ENCODE results near the gene GDF3.

GRCh38 chr12:7711133-7711532 is 15.6 kb upstream of the GDF3 start, which contains the start of gene DPPA3:
- TF ChIP-seq CTCF (CRISPR knock-in tag; IDR thresholded peaks at IDR 0.05) (no peak), FOSL2 (CRISPR knock-in tag; IDR thresholded peaks at IDR 0.05) (no peak), ZBTB7A (CRISPR knock-in tag; IDR thresholded peaks at IDR 0.05) (no peak), CEBPB (IDR thresholded peaks at IDR 0.05; ENCODE audit: borderline replicate concordance, low read depth, low read length) (no peak)

Measured in HepG2 (cell line).